GM12864 (cell line): ENCODE measurements around the gene CHID1.

Source experiments
- DNase-seq: peaks from one replicate; pipeline ENCODE4 v3.0.0-alpha.2; 2011; ENCODE audit warnings: low read depth
- H3K4me3 ChIP-seq: 2 replicates; pipeline ENCODE4 v1.5.1; 2011; ENCODE audit warnings: mild to moderate bottlenecking, low read depth, low read length, control low read depth
- TF ChIP-seq, protein P1 (sequence below): IDR thresholded peaks from 2 replicates; pipeline ENCODE4 v1.5.1; 2011; ENCODE audit warnings: low read depth, mild to moderate bottlenecking, moderate library complexity, low read length, control low read depth, inconsistent platforms; ENCODE audit errors: missing control alignments

The CHID1 gene

DNA sequence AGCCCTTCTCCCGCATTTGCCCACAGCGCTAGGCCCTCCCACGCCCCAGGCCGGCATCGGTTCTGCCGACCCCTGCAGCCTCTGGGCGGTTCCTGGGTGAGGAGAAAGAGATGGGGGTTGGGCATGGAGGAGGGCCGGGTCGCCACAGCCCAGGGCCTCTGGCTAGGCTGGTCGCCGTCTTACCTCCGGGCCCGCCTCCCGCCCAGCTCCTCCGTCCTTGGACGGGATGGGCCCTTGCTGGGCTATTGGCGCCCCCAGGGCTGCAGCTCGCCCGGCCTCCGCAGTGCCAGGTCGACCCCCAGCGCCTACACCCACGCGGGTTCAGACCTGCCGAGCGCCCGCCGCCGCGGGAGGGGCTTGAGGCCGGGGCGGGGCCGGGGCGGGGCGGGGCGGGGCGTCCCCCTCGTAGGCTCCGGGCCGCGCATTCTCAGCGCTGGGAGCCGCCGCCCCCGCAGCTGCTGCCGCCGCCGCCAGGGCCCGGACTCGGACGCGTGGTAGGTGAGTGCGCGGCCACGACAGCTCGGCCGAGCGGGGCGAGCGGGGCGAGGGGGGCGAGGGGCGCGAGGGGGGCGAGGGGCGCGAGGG lies 78.0 kb downstream of the CHID1 start, which contains the start of gene CD151:
Gene CD151, plus strand, starts transcription at position 424 of the 585 bp plus-strand sequence. CDS start 3,118 bp downstream, outside the sequence.
- DNase-seq, result no peak
- peak within 1 kb of the TSS; percentile 75 for H3K4me3 ChIP-seq
- TF ChIP-seq, protein P1, sequence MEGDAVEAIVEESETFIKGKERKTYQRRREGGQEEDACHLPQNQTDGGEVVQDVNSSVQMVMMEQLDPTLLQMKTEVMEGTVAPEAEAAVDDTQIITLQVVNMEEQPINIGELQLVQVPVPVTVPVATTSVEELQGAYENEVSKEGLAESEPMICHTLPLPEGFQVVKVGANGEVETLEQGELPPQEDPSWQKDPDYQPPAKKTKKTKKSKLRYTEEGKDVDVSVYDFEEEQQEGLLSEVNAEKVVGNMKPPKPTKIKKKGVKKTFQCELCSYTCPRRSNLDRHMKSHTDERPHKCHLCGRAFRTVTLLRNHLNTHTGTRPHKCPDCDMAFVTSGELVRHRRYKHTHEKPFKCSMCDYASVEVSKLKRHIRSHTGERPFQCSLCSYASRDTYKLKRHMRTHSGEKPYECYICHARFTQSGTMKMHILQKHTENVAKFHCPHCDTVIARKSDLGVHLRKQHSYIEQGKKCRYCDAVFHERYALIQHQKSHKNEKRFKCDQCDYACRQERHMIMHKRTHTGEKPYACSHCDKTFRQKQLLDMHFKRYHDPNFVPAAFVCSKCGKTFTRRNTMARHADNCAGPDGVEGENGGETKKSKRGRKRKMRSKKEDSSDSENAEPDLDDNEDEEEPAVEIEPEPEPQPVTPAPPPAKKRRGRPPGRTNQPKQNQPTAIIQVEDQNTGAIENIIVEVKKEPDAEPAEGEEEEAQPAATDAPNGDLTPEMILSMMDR, result no peak

GRCh38 chr11:831961-832528 lies 78.6 kb downstream of the CHID1 start:
- no peak for DNase-seq
- H3K4me3 ChIP-seq, result peak overlapping the region; percentile 52
- TF ChIP-seq, protein P1, result no peak

GRCh38 chr11:831118-831864 lies 79.3 kb downstream of the CHID1 start:
- DNase-seq, result no peak
- TF ChIP-seq, protein P1, result no peak
- no peak overlapping the region for H3K4me3 ChIP-seq

GRCh38 chr11:830295-831117 lies 80.1 kb downstream of the CHID1 start:
- TF ChIP-seq, protein P1, result no peak
- DNase-seq, result no peak
- peak overlapping the region; percentile 30 for H3K4me3 ChIP-seq

DNA sequence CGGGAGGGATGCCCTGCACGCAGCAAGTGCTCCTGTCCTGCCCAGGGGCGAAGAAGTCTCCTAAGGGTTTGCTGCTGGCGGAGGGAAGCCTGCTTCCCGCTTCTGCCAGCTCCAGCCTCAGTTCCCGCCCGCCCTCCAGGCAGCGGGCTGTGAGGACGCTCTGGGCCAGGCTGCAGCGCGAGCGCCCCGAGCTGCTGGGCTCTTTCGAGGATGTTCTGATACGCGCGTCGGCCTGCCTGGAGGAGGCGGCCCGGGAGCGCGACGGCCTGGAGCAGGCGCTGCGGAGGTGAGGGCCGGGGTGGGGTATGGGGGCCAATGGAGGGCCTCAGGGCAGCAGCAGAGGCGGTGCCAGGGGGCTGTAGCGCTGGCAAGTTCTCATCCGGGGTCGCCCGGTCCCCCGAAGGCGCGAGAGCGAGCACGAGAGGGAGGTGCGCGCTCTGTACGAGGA lies 80.7 kb downstream of the CHID1 start:
- H3K4me3 ChIP-seq, result peak overlapping the region; percentile 30
- TF ChIP-seq, protein P1, result no peak
- no peak for DNase-seq

DNA sequence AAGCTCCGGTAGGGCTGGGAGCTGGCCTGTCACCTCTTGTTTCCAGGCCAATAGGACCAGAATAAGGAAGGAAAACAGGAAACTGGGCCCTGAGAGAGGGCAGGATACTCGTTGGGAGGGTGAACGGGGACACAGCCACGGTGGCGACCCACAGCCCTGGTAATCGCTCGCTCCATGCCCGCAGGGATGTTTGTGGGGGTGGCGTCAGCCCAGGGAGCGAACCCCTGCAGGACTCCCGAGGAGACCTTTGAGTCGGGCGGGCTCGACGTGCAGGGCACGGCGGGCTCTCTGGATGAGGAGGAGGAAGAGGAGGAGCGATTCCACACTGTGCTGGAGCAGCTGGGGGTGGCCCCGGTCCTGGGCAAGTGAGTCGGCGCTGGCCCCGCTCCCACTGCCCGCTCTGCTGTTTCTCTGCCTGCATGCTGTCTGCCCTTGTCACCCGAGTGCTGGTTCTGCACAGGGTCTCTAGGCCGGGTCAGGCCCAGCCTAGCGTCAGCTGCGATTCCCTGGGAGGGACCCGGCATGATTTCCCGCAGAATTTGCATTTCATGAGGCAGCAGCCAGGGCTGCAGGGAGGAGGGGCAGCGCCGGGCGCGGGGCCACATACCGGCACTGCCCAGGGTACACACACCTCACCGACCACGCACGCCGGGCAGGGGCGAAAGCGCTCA lies 81.3 kb downstream of the CHID1 start:
- no peak for DNase-seq
- peak overlapping the region; percentile 30 for H3K4me3 ChIP-seq
- TF ChIP-seq, protein P1, result no peak
